Kidney epithelial cell (primary cell): ENCODE results near the gene CAMK2G. TPM values are rescaled to one million over a fixed set of nuclear protein-coding genes. Genes with fewer than 3 reads are reported as not detected.

ENCODE experiments used
- DNase-seq: peaks from one replicate; pipeline ENCODE4 v3.0.0-alpha.2; 2010; ENCODE audit warnings: low read depth
- H3K27me3 ChIP-seq: 2 replicates; pipeline ENCODE4 v1.6.0; 2011; ENCODE audit warnings: low read length; ENCODE audit not compliant: control insufficient read depth, insufficient read depth
- H3K36me3 ChIP-seq: 2 replicates; pipeline ENCODE4 v1.5.1; 2011; ENCODE audit warnings: low read length; ENCODE audit not compliant: control insufficient read depth, insufficient read depth
- H3K4me3 ChIP-seq: 2 replicates; pipeline ENCODE4 v1.5.1; 2011; ENCODE audit warnings: low read depth, mild to moderate bottlenecking, control low read depth, low read length
- CTCF ChIP-seq: IDR thresholded peaks from 2 replicates; pipeline ENCODE4 v1.5.1; 2011; ENCODE audit warnings: mild to moderate bottlenecking, moderate library complexity, low read length, control low read depth, inconsistent platforms; ENCODE audit not compliant: insufficient read depth, poor library complexity, severe bottlenecking
- total RNA-seq: library from RNA; depleted of rRNA; stranded (reverse); fragments of >200 nt; gene quantifications from 2 replicates; pipeline ENCODE4 v1.2.3, GENCODE V29; 2015

Gene CAMK2G
- total RNA-seq, 1 donor from 2014 or later = 12.7 TPM

GRCh38 chr10:73886661-73887293 is 12.4 kb upstream of the CAMK2G start:
- no peaks in the 10 kb centered on the region for H3K27me3 ChIP-seq
- DNase-seq = no peak
- no peak overlapping the region for H3K4me3 ChIP-seq
- TF ChIP-seq CTCF = no peak
- no peaks in the 10 kb centered on the region for H3K36me3 ChIP-seq

GRCh38 chr10:73886085-73886529 is 11.8 kb upstream of the CAMK2G start:
- Histone ChIP-seq H3K27me3 (no peaks in the 10 kb centered on the region), H3K36me3 (no peaks in the 10 kb centered on the region), H3K4me3 (no peak overlapping the region)
- peak; percentile 87 for TF ChIP-seq CTCF
- no peak for DNase-seq

- no peak for DNase-seq
- Histone ChIP-seq H3K4me3 (no peak overlapping the region), H3K36me3 (no peaks in the 10 kb centered on the region), H3K27me3 (no peaks in the 10 kb centered on the region)
- no peak for TF ChIP-seq CTCF
Observed at GRCh38 chr10:73884017-73884416, 9.7 kb upstream of the CAMK2G start.

- no peak for DNase-seq
- Histone ChIP-seq H3K27me3 (no peaks in the 10 kb centered on the region), H3K36me3 (no peaks in the 10 kb centered on the region), H3K4me3 (no peak overlapping the region)
- TF ChIP-seq CTCF = no peak
Observed at GRCh38 chr10:73881221-73881919, 7.0 kb upstream of the CAMK2G start.

- no peaks in the 10 kb centered on the region for H3K27me3 ChIP-seq
- TF ChIP-seq CTCF = peak; percentile 94
- H3K36me3 ChIP-seq = no peaks in the 10 kb centered on the region
- H3K4me3 ChIP-seq = no peak overlapping the region
- no peak for DNase-seq
Observed at GRCh38 chr10:73879296-73880173, 5.2 kb upstream of the CAMK2G start.
